ENCODE data around the gene FAM168A.
"Not testable (repeated sequence)": the region's sequence is repeated elsewhere in the genome, so short reads cannot be mapped to it uniquely, and the experiment has no call there.

The FAM168A gene

DNA sequence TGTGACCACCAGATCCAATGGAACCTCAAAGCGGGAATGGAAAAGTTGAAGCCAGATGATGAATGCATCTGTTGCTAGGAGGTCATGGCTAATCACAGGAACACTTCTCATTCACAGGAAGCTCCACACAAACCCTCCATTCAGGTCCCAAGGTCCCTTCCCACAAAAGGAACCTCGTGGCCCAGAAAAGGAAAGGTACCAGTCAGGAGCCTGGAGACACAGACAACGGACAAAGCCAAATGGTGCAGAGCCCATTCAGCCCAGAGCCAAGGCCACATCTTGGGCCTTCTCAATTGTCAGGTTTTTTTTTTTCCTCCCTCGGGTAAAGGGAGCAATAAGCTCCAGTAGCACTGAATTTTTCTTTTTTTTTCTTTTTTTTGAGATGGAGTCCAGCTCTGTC lies 87.0 kb downstream of the FAM168A start:
- DNase-seq = no peak

DNA sequence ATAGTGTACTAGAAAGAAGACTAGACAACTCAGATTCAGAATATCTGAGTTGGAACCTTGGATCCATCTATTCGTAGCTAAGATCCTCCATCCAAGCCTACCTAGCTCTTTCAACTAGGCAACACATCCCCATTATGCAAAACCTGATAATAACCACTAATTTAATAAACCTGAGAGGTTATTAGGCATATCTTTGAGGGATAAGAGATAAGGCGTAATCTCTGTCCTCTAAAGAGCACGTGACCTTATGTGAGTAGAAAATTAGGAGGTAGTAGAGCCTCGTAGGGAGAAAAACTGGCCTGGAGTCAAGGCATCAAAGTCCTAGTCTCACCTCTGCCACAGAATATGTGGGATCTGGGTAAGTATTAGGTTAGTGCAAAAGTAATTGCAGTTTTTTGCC lies 87.8 kb downstream of the FAM168A start:
- no peak for DNase-seq

DNA sequence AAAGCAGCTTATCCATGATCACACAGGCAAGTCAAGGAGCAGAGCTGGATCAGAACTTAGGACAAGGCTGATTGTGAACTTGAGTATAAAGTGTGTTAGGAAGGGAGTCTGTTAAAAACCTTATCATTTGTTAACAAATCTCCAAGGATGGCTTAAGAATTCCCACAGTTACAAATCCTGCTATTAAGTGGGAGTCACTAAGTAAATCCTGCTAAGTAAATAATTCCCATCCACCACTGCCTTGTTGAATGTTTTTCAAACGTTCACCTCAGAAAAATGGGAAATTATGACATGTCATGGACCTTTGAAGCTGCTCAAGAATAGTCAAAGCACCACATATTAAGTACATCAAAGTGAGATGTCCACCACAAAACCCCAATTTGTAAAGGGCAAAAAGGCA lies 88.7 kb downstream of the FAM168A start:
- no peak for DNase-seq

DNA sequence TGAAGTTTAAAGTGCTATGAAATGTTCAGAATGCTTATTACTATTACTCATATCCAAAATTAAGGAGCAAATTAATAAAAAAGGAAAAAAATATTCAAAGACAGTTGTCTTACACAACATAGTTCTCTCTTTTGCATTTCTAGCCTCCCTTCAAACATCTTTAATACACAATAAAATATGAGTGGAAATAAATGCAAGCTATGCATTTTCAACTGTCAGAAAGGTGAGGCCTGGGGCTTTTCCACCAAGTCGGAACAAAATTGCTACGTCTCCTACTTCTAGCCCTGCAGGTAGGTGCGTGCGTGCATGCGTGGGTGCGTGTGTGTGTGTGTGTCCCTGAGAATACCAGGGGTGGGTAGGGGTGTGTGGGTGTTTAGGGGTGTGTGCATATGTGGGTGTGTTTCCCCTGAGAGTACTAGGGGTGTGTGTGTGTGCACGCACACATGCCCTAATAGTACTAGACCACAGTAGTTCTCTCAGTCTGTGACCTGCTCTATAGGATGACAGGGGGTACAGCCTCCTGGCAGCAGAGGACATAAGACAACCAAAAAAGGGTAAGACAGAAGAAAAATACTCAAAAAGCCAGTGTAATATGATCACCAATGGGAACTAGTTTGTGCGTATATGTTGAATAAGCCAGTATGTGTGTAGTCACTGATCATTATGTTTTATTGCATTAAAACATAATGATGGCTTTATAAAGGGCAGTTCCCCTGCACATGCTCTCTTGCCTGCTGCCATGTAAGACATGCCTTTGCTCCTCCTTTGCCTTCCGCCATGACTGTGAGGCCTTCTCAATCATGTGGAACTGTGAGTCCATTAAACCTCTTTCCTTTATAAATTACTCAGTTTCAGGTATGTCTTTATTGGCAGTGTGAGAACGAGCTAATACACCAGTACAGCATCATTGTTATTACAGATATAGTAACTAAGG lies 89.4 kb downstream of the FAM168A start:
- no peak for DNase-seq

DNA sequence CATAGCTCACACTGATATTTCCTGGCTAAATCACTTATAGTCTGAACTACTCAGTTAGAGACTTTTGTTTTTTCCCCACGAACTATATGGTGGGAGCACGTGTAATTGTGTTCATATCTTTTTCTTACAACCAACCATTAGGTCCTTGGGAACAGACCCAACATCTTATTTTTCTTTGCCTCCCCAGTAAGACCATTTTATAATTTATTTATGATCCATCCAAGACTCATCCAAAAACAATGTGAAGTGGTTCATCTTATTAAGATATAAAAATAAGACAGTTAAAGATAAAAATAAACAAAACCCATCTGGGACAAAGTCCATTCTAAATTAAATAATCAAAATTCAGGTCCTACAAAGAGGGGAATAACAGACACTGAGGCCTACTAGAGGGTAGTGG lies 90.8 kb downstream of the FAM168A start:
- DNase-seq = no peak

DNA sequence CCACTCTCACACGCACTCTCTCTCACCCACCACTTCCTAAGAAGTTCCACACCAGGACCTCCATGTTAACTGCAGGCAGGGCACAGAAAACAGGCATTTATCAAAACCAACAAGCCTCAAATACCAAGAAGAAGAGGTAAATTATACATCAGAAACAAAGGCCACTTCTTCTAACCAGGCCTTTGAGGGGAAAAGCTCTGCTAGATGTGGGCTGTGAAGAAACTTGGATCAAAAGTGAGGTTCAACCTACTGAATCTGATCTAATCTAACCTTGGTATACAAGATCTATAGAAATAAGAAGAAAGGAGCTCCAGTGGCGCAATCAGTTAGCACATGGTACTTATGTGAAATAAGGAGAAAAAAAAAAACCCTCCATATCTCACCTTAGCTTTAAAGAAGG lies 91.9 kb downstream of the FAM168A start:
- DNase-seq = no peak

DNA sequence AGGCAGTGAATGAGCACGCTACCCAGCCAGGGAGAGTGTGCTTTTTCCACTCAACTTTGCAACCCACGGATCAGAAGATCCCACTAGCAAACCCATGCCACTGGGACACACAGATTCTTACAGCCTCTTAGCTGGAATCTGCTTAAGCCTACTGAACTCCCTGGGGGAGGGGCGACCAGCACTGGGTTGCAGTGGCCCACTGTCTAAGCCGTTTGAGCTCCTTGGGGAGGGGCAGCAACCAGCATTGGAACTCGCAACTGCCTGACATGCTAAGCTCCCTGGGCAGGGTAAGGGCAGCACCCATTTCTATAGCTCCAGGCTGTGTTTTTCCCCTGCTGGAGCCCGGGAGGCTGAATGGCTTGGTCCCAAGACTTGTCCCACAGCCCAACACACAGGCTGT lies 99.6 kb downstream of the FAM168A start:
- DNase-seq = no peak

DNA sequence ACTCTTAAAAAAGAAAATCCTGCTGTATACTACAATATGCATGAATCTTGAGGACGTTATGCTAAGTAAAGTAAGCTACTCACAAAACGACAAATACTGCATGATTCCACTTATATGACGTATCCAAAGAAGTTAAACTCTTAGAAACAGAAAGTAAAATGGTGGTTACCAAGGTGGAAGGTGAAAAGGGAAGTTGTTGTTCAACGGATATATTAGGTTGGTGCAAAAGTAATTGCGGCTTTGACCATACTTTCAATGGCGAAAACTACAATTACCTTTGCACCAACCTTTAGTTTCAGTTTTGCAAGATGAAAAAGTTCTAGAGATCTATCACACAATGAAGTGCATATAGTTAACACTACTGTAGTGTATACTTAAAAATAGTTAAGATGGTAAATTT lies 101.8 kb downstream of the FAM168A start:
- DNase-seq = no peak

DNA sequence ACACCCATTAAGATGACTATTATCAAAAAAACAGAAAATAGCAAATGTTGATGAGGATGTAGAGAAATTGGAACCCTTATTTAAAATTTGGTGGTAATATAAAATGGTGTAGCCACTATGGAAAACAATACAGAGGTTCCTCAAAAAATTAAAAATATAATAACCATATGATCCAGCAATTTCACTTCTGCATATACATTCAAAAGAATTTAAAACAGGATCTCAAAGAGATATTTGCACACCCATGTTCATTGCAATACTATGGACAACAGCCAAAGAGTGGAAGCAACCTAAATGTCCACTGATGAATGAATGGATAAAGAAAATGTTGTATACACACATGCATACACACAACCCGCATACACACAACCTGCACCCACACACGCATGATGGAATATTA lies 102.2 kb downstream of the FAM168A start:
- DNase-seq = no peak

DNA sequence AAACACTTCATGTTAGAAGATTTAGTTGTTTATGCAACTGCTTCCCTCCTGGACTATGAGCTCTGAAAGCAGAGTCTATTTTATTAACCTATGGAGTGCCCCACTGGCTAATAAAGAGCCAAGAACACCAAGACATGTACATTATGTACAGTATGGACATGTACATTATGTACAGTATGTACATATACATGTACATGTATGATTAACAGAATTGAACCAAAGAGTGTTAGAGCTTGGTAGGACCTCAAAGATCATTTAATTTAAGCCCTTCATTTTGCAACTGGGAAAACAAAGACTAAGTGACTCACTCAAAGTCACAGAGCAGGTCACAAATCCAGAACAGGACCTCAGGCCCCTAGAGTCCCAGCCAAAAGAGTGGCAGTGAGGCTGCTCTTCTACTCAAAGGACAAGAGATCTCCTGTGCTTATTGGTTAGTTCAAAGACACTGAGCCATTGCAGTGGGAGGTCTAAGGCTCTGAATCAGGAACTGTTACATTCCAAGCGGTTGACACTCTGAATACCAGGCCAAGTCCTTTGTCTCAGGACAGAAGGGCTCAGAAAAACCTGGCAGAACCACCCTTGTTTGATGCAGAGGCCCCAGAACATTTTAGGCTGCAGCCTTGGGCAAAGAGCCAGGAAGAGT lies 103.8 kb downstream of the FAM168A start:
- no peak for DNase-seq

DNA sequence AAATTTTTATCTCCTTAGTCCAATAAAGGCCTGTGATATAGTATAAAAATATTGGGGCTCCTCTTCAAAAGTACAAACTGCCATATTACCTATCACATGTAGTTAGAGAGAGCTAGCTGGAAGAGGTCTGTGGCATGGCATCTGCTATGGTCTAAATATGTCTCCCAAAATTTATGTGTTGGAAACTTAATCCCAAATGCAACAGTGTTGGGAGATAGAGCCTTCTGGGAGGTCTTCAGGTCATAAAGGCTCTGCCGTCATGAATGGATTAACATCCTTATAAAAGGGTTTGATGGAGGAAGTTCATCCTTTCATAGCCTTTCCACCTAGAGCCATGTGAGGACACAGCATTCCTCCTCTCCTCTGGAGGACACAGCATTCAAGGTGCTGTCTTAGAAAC lies 116.3 kb downstream of the FAM168A start:
- no peak for DNase-seq

DNA sequence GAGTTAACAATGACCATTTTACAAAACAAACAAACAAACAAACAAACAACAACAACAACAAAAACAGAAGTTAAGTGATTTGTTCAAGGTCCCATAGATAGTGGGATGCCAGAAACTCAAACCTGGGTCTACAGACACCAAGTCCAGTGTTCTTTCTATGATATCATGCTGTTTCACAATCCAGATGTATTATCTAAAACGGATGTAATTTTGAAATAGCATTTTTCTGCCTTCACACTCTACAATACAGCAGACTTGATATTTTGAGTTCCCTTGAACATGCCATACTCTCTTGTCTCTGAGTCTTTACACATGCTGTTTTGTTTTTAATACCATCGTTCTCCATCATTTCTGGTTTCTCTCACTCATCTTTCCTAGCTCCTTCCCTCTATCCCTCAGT lies 117.2 kb downstream of the FAM168A start:
- DNase-seq = no peak

DNA sequence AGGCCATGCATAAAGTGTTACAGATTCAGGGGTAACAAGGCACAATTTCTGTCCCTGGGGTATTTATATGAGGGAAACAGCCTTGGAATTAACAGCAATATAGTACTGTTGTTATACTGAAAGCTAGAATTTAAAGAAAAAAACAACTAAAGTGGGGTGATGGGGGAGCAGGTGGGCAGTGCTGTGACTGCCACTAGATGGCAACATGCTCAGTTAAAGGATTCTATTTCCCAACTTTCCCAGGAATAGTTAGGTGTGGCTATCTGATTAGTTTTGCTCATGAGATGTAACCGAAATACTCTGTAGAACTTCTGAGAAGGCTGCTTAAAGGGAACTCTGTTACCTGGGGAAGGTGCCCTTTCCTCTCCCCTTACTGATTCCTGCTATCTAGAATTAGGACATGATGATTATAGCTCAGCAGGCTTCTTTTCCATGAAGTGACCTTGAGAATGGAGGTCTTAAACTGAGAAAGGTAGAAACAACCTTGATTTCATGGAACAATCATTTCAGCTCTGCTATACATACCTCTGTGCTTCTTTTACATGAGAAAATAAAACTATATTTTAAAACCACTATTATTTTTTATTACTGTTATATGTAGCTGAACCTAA lies 119.1 kb downstream of the FAM168A start:
- DNase-seq = no peak

DNA sequence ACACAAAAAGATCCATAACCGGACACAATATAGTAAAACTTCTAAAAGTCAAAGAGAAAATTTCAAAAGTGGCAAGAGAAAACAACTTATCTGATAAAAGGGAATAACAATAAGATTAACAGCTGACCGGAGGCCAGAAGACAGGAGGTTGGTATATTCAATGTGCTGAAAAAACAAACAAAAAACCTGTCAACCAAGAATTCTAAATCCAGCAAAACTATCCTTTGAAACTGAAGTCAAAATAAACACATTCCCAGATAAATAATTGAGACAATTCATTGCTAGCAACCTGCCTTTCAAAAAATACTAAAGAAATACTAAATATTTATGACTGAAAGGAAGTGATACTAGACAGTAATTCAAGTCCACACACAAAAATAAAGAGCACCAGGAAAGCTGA lies 120.4 kb downstream of the FAM168A start:
- DNase-seq = no peak

DNA sequence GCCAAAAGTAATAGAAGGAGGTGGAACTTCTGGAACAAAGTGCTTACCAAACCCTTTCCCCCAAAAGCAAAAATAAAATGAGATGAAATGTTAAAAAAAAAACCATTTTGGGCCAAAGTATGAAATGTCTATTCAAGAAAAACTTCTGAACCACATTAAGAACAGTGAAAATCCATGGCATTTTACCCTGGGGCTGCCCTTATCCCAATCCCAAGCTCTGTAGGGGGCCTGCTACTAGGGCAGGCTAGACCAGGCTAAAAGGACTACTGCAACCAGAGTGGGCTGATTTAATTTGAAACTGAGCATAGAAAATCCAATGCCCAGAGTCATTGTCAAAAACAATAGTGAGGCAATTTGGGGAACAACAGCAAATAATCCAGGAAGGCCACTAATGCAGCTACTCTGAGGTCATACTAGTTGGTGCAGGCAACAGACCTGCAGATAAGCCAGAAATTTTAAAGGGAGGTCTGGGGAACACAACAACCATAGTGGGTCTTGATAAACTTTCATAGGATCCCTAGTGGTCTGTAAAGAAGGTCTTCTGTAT lies 122.3 kb downstream of the FAM168A start:
- no peak for DNase-seq

DNA sequence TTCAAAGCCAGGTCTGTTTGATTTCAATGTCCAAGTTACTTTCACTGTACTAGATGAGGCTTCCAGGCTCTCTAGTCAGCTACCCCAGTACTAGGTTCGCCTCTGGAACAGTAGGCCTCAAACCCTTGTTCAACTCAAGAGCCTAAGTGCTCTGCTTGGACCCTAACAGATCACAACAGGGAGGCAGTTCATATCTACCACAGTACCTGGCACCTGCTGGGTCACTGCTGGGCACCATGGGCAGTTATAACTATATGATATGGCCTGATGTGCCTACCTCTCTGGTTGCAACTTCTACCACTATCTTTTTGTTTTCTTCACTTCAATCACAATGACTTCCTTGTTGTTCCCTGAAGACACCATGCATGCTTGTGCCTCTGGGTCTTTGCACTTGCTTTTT lies 124.7 kb downstream of the FAM168A start:
- DNase-seq = no peak

DNA sequence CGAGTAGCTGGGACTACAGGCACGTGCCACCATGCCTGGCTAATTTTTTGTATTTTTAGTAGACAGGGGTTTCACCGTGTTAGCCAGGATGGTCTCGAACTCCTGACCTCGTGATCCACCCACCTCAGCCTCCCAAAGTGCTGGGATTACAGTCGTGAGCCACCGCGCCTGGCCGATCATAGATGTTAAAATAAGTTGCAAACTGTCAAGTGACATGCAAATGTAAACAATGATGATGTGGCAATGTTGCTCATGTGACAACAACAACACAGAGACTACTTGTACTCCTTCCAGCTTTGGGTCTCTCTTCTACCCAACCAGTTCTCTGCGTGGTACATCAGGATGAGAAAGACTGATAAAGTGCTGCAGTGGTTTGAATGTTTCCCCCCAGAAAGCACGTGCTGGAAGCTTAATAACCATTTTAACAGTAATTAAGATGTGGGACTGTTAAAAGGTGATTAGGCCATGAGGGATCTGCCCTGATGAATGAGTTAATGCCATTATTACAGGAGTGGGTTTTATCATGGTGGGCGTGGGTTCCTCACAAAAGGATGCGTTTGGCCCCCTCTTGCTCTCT lies 127.8 kb downstream of the FAM168A start:
- DNase-seq = not testable (repeated sequence)

DNA sequence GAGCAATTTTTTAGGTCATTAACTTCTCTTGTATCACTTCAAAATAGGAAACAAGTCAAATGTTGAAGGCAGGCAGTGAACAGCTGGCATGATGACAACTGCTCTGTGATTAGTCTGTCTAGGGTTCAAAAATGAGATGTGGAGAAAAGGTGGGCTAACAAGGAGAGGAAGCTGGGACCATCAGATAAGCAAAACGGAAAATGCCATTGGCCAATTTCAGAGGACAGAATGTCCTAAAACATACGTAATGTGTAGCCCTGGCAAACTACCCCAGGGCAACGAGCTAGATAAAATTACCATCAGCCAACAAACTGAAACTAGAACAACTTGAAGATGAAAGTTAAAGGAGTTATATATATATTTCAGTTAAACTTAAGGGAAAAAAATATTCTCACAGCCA lies 128.5 kb downstream of the FAM168A start:
- no peak for DNase-seq

DNA sequence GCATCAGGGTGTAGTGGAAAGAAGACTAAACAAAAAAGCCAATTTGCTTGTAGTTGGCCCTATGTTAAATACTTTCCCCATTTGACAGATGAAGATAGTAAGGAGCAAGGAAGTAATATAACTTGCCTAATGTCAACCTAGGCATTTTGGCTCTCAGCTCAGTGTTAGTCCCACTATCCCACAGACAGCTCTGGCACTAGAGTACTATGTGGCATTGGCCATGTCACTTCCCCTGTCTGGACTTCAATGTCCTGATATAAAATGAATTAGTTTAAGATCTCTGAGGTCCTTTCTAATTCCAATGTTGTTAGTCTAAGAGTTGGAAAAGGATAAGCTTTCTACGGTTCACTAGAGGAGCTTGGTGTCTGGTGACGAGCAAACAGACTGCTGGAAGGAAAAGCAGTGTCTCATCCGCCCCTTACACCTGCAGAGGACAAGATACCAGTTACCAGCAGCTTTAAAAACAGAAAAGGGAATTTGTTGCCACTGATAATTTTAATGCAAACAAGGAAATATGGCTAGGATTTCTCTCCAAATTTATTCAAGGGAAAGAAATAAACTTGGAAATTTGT lies 129.2 kb downstream of the FAM168A start:
- no peak for DNase-seq

DNA sequence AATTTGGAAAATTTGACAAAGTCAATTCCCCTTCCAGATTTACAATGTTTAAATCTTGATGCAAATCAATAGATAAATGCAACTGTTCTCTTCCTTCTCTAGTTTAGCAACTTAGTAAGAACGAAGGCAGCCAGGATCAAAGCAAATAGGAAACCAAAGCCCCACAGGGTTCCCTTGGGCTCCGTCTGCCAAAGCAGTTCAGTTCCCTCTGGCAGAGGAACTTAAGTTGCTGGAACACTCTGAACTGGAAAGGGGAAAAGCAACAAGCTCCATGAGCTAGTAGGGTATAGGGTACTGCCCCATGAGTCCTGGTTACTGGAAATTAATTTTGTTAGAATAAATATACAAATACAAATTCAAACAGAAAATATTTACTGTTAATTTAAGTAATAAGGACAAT lies 130.4 kb downstream of the FAM168A start:
- no peak for DNase-seq

DNA sequence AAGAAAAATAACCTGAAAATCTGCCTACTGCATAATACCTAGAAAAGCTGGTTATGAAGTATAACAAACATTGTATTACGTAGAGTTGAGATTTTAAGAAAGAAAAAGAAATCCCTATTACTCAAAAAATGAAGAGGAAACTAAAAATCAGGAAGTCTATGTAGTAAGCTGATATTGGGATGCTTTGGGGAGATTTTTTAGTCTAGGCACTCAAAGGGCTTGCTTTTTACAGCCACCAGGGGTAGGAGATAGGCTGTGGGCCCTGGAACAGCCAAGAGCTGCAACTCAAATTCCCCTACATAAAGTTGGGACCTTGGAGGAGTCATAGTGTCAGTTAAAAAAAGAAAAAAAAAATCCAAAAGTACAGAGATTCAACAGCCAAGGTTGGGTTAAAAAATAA lies 131.3 kb downstream of the FAM168A start:
- no peak for DNase-seq

DNA sequence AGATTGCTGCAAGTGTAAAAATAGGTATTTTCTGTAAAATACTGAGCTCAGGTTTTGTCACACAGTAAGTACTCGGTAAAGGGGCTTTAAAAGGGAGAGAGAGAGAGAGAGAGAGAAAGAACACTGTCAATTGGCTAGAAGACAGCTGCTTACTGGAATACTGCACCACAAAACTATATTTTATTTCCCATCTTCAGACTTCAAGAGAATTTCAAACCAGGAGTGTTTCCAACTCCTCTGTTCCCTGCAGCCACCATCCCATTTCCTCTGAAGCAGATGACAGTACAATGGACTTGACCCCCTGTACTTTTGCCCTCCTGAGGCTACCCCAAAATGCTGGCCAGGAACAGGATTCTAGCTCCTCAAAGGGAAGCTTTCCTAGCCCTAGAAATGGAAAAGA lies 132.0 kb downstream of the FAM168A start:
- DNase-seq = no peak

DNA sequence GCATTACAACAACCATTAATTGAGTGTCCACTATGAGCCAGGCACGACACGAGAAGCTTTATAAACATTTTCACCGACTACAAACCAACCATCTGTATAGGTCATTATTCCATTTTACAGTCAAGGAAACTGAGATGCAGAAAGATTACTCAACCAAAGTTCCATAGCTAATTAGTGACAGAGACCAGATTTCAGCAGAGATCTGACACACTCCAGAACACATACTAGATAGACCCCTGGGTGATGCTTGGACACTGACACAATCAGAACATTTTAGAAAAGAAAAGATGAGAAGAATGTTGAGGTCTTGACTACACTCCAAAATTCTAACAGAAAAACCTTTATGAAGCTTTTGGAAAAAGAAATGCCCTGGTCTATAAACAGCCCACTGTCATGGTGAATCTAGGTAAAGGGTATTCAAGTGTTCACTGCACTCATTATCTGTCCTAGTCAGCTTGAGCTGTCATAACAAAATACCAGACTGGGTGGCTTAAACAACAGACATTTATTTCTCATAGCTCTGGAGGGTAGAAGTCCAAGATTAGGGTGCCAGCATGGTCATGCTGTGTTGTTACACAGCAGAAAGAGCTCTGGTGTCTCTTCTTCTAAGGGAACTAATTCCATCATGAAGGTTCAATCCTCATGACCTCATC lies 132.8 kb downstream of the FAM168A start:
- DNase-seq = no peak
